Suprapubic skin (tissue), 4 donors: ENCODE data around the gene LY6G5C.

Source experiments
- EP300 ChIP-seq: sonication (generic); formaldehyde crosslinking; IDR thresholded peaks from one replicate; pipeline ENCODE4 v1.6.1; 2017; ENCODE audit warnings: antibody characterized with exemption
- POLR2A ChIP-seq, 2 donors: fragments of 450-650 bp; IDR thresholded peaks; one replicate each; pipeline ENCODE4 v1.6.1; 2017; ENCODE audit warnings: antibody characterized with exemption in 2 of 2, mild to moderate bottlenecking in 2 of 2, moderate library complexity in 2 of 2
- POLR2AphosphoS5 ChIP-seq, 3 donors: sonication (generic); formaldehyde crosslinking; IDR thresholded peaks; one replicate each; pipeline ENCODE4 v1.6.1; 2017; ENCODE audit warnings: antibody characterized with exemption in 3 of 3
- TF ChIP-seq, protein P1 (sequence below), 2 donors: fragments of 200-600 bp in 1 of 2; fragments of 450-650 bp in 1 of 2; sonication (generic) in 1 of 2; IDR thresholded peaks; one replicate each; pipeline ENCODE4 v1.5.1; 2016 to 2019; ENCODE audit warnings: antibody characterized with exemption in 2 of 2, mild to moderate bottlenecking in 1 of 2, moderate library complexity in 1 of 2

GRCh38 chr6:31722173-31722572 is 41.3 kb upstream of the LY6G5C start:
- TF ChIP-seq, protein P1, sequence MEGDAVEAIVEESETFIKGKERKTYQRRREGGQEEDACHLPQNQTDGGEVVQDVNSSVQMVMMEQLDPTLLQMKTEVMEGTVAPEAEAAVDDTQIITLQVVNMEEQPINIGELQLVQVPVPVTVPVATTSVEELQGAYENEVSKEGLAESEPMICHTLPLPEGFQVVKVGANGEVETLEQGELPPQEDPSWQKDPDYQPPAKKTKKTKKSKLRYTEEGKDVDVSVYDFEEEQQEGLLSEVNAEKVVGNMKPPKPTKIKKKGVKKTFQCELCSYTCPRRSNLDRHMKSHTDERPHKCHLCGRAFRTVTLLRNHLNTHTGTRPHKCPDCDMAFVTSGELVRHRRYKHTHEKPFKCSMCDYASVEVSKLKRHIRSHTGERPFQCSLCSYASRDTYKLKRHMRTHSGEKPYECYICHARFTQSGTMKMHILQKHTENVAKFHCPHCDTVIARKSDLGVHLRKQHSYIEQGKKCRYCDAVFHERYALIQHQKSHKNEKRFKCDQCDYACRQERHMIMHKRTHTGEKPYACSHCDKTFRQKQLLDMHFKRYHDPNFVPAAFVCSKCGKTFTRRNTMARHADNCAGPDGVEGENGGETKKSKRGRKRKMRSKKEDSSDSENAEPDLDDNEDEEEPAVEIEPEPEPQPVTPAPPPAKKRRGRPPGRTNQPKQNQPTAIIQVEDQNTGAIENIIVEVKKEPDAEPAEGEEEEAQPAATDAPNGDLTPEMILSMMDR (IDR thresholded peaks at IDR 0.05) = no peak
- TF ChIP-seq EP300 (no peak), POLR2A (IDR thresholded peaks at IDR 0.05) (no peak), POLR2AphosphoS5 (IDR thresholded peaks at IDR 0.05) (no peak)
